NB4 (cell line): ENCODE measurements around the gene ICAM2.
A peak's percentile ranks its signal among the peaks of the same experiment; 100 is the strongest.

Source experiments
- DNase-seq: peaks from one replicate; pipeline ENCODE4 v3.0.0; 2010; ENCODE audit warnings: low read depth
- H3K4me3 ChIP-seq: one replicate; pipeline ENCODE4 v1.5.1; 2011; ENCODE audit warnings: mild to moderate bottlenecking, low read depth, low read length, moderate library complexity
- CTCF ChIP-seq: IDR thresholded peaks from one replicate; pipeline ENCODE4 v1.5.1; 2012; ENCODE audit warnings: low read depth, low read length
- MYC ChIP-seq: IDR thresholded peaks from 2 replicates; pipeline ENCODE4 v1.6.1; 2011; ENCODE audit warnings: low read depth, low read length
- POLR2A ChIP-seq: IDR thresholded peaks from 2 replicates; pipeline ENCODE4 v1.6.1; 2011; ENCODE audit warnings: mild to moderate bottlenecking; ENCODE audit not compliant: insufficient read length; ENCODE audit errors: extremely low read depth
- TF ChIP-seq, protein P1 (sequence below): IDR thresholded peaks from 2 replicates; pipeline ENCODE4 v1.6.1; 2011; ENCODE audit warnings: low read depth, low read length

The ICAM2 gene

DNA sequence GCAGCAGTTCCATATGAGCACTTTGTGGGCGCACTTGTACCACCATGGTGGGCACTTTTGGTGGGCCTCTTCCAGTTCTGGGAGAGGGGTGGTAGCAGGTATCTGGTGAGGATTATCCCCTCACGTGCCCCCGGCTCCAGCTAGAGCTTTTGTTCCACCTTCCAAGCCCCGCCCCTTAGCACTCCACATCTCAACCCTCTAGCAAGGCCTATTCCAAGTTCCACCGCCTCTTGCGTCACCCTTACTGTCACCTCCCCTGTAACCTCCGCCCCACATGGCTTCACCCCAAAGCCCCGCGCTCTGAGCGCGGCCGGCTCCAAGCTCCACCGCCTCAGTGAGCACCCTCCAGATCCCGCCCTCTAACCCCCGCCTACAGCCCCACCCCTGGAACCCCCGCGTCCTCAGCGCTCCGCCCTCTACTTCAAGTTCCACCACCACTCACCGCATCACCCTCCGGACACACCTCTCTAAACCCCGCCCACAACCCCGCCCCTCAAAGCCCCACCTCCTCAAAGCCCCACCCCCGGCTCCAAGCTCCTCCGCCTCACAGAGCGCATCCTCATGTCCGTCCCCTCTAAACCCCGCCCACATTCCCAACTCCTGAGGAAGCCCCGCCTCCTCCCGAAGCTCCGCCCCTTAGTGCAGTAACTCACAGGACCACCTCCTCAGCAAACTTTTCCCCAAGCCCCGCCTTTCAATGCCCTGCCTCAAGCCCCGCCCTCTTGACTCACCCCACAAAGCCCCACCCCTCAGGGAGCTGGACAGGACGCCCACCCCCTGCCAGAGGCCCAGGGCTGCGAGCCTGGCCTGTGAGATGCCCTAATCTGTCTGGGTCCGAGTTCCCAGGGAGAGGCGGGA is 58.8 kb downstream of the ICAM2 start:
- TF ChIP-seq POLR2A (no peak), CTCF (no peak), MYC (no peak)
- TF ChIP-seq, protein P1, sequence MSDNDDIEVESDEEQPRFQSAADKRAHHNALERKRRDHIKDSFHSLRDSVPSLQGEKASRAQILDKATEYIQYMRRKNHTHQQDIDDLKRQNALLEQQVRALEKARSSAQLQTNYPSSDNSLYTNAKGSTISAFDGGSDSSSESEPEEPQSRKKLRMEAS, result no peak
- DNase-seq, result peak; percentile 60
- no peak overlapping the region for H3K4me3 ChIP-seq

GRCh38 chr17:63960430-63960829 is 60.0 kb downstream of the ICAM2 start:
- H3K4me3 ChIP-seq, result no peak overlapping the region
- DNase-seq, result no peak
- TF ChIP-seq MYC (no peak), POLR2A (no peak), CTCF (no peak)
- TF ChIP-seq, protein P1, result no peak

DNA sequence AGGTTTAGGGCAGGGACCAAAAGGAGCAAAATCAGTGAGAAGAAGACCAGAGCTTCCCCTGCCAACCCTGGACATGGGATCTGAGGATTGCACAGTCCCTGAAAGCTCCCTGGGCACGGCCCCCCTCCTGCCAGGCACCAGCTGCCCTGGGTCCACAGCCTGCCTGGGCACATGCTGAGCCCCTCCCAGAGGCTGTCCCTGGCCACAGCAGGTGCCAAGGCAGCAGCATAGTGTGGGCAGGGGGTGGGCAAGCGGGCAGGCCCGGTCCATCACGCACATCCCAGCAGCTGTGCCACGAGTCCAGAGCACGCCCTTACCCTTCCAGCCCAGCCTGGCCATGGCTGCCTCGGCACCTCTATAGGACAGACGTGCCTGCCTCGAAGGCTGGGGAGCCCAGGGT is 60.4 kb downstream of the ICAM2 start:
- H3K4me3 ChIP-seq, result no peak overlapping the region

DNA sequence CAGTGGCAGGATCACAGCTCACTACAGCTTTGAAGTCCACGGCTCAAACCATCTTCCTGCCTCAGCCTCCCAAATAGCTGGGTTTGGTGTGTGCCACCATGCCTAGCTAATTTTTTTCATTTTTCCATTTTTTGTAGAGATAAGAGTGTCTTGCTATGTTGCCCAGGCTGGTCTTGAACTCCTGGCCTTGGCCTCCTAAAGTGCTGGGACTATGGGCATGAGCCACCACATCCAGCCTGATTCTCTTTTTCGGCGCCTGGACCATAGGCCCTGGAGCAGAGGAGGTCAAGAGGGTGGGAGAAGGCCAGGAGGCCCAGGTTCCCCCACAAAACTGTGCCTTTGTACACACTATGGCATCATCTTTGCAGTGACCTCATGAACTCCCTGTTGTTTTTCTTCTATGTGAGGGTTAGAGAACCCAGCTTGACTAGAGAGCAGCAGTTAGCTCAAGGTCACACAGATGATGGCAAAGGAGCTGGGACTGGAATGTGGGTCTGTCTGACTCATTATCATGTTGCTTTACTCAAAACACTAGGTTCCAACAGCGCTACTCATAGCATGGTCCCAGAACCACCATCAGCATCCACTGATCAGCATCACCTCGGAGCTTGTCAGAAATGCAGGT is 64.0 kb downstream of the ICAM2 start:
- H3K4me3 ChIP-seq, result no peak overlapping the region
- no peak for DNase-seq
- TF ChIP-seq POLR2A (no peak), MYC (no peak), CTCF (no peak)
- TF ChIP-seq, protein P1, result no peak

More for the DNA sequence above, 60.4 kb downstream of the ICAM2 start:
- no peak for DNase-seq
- TF ChIP-seq MYC (no peak), POLR2A (no peak), CTCF (no peak)
- TF ChIP-seq, protein P1, result no peak

DNA sequence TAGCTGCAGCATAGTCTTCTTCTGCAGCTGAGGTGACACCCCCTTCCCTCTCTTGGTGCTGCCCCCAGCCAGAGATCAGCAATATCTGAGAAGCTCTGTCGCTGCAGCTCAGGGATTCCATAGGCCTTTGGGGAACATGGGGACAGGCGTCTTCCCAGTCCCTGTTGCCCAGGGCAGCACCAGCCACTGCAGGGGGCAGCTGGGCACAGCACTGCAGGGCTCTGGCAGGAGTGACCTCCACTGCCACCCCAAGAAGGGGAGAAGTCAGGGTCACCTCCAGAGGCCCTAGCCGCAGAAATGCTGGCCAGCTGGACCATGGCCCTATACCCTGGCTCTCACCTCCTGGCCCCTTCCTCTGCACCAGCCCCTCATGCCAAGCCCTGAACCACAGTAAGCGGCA is 64.6 kb downstream of the ICAM2 start:
- H3K4me3 ChIP-seq, result no peak overlapping the region
- DNase-seq, result no peak
- TF ChIP-seq CTCF (no peak), MYC (no peak), POLR2A (no peak)
- TF ChIP-seq, protein P1, result no peak
